HG03108 (cell line): ENCODE measurements around the gene AIF1L.
A peak's percentile ranks its signal among the peaks of the same experiment; 100 is the strongest.
"Not testable (repeated sequence)": the region's sequence is repeated elsewhere in the genome, so short reads cannot be mapped to it uniquely, and the experiment has no call there.

Source experiments
- ATAC-seq: cut with Tn5 transposase; IDR thresholded peaks from one replicate; pipeline ENCODE4 v1.9.1; 2021; ENCODE audit warnings: moderate library complexity; ENCODE audit not compliant: unreplicated experiment

AIF1L gene

DNA sequence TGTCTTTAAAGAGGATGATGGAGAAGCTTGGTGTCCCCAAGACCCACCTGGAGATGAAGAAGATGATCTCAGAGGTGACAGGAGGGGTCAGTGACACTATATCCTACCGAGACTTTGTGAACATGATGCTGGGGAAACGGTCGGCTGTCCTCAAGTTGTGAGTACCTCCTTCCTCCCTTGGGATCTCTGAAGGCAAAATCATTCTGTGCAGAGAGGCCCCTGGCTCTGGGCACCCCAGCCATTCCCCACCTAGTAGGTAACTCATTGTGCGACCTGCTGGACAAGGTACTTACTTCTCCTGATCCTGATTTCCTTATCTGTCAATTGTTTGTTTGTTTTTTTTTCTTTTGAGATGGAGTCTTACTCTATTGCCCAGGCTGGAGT is 21.4 kb downstream of the AIF1L start:
- no peak for ATAC-seq

DNA sequence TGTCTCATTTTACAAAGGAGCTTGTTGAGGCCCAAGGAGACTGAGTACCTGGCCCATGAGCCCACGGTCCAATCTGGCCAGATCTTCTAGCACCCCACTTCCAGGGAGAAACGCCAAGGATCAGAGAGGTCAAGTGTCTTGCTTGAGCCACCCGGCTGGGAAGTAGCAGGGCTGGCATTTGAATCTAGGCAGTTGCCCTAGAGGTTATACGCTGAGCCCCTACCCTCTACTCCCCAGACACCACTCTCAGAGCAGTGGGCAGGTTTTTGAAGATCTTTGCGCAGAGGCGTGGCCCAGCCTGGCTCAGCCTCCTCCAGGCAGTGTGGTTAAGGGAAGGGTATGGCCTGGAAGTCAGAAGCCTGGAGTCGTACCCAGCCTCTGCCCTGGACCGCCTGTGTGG is 23.3 kb downstream of the AIF1L start:
- ATAC-seq: no peak

DNA sequence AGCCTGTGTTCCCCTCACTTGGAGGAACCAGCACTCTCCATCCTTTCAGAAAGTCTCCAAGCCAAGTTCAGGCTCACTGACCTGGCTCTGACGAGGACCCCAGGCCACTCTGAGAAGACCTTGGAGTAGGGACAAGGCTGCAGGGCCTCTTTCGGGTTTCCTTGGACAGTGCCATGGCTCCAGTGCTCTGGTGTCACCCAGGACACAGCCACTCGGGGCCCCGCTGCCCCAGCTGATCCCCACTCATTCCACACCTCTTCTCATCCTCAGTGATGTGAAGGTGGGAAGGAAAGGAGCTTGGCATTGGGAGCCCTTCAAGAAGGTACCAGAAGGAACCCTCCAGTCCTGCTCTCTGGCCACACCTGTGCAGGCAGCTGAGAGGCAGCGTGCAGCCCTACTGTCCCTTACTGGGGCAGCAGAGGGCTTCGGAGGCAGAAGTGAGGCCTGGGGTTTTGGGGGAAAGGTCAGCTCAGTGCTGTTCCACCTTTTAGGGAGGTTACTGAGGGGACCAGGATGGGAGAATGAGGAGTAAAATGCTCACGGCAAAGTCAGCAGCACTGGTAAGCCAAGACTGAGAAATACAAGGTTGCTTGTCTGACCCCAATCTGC is 24.4 kb downstream of the AIF1L start:
- no peak for ATAC-seq

DNA sequence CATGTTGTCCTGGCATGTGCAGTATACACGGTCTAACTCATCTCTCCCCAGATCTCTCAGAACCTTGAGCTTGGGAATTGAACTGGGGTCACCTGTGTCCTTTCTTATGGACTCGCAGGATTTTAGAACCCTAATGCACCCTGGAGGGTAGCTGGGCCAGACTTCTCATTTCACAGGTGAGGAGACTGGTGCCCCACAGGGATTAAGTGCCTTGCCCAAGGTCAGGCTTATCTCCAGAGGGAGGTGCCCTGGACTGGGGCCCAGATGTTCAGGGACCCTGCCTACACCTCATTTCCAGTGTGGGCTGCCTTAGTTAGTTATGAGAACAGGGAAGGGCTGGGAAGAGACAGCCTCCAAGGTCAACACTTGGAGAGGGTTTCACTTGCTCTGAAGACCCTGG is 25.0 kb downstream of the AIF1L start:
- ATAC-seq: no peak

DNA sequence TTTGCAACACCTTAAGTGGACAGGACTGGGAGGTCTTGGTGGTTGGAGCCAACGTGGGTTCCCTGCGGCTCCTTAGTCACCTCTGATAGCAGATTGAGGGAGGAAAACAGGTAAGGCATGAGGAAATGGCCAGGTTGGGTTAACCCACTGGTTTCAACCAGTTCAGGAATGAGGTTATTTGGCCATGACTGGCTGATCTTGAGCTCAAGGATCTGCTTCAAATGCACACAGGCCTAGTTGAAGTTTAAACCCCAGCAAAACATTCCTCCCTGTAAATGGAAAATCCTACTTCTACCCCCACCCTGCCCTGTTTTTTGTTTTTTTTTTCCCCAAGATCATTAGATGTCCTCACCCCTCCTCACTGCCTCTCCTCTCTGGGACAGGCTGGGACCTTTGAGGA is 25.8 kb downstream of the AIF1L start:
- ATAC-seq: no peak

DNA sequence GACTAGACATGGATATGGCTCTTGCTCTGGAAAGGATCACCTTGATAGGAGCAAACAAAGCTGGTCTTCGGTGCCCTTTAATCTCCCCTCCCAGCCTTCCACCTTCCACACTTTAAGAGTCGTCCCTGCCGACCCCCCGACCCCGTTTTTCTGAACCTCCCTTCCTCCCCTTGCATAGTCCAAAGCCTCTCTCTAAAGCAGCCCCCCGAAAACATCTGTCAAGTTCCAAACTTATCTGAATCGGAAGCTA is 28.6 kb downstream of the AIF1L start:
- ATAC-seq: no peak

DNA sequence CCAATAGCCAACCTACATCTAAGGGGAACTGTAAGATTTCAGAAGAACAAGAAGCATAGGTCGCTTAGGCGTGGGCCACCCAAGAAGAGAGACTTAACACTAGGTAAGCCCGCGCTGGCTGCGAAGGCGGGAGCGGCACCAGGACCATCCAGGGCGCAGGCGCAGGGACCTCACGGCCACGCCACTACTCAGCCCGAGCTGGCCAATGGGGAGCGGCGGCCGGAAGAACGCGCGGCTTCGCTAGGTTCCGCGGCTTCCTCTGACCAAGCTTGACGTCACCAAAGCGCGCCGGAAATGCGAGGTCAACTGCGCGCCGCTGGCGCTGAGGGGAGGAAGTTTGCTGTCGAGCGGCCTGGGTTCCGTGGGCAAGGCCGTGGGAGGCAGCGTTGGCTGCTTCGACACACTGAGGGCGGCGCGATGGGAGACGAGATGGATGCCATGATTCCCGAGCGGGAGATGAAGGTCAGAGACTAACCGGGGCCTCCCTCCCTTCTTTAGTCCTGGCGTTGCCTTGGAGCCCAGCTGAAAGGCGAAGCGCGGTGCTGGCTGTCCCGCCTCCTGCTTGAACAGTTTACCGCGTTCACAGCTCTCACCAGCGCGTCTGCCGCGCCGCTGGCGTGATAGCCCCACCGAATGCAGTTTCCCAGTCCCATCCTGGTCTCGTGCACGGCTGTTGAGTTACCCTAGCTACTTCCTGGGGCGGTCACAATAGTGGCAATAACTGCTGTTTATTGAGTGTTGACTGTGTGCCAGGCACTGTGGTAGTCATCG is 29.1 kb downstream of the AIF1L start, which contains the start of gene NUP214:
Gene NUP214, plus strand, starts transcription at position 299 of the 771 bp plus-strand sequence. Its CDS starts 119 bp downstream, at position 418.
- ATAC-seq: peak; percentile 96

DNA sequence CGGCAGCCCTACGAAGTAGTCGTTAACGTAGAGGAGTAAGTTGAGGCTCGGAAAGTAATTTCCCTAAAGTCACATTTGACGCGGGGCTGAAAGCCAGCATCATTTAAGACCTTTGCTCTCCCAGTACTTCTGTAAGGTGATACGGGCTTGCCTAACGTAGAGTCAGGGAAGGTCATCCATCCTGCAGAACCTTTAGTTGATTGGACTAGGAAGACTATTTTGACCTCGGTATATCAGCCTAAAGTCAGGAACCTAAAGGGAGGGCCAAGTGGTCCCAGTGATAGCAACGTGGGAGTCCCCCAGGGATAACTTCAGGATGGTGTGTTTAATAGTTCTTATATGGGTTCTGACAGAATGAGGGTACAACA is 29.7 kb downstream of the AIF1L start:
- ATAC-seq: no peak

DNA sequence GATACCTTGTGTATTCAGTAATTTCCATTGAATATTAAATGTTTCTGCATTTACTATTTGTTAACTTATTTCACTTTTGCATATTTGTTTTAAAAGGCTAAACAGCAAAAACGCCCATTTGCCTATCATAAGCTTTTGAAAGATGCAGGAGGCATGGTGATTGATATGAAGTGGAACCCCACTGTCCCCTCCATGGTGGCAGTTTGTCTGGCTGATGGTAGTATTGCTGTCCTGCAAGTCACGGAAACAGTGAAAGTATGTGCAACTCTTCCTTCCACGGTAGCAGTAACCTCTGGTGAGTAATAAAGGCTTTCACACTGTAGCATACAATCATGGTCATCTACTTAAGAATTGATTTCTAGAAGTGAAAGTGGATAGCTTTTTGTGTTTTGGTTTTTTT is 32.9 kb downstream of the AIF1L start:
- no peak for ATAC-seq

DNA sequence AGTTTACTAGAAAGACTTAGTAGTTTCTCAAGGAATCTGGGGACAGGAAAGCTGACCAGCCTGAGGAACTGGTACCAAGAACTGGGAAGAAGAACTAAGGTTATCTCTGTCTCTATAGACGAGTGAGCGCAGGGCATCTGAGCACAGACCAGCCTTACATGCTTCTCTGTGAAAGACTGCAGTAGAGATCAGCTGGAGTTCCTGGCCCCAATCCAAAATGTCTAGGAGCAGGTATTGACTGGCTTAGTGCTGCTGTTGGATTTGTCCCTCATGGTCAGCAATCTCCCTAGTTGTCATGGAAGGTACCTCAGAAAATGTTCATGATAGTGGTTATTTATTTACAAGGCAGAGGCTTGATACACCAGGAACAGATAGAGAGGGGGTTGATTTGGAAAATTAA is 42.3 kb downstream of the AIF1L start:
- no peak for ATAC-seq

DNA sequence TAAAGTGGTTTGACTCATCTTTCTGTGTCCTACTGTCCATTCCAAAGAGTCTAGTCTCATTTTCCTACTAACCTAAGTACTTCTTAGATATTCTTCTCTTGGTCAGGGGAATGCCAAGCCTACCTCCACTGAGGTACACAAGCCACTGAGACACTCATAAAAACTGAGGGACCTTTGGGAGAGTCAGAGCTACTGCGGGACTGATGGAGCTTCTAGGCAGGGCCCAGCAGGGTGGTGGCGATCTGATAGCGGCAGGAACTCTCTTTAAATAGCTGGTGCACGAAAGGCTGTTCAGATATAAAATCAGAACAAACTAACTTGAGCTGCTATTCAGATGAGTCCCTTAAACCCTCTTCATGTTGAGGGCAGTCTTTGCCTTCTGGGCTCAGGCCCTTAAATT is 43.8 kb downstream of the AIF1L start:
- no peak for ATAC-seq

DNA sequence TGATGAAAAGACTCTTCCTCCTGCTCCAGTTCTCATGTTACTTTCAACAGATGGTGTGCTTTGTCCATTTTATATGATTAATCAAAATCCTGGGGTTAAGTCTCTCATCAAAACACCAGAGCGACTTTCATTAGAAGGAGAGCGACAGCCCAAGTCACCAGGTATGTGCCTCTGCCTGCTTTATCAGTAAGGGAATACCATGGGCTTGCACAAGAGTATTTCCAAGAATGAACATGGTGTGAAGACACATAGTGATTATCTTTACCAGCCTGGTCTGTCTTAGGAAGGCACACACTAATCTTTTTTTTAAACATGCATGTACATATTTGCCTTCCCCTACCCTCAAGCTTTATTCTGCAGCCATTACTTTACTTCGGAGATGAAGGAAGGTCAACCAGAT is 44.2 kb downstream of the AIF1L start:
- no peak for ATAC-seq

DNA sequence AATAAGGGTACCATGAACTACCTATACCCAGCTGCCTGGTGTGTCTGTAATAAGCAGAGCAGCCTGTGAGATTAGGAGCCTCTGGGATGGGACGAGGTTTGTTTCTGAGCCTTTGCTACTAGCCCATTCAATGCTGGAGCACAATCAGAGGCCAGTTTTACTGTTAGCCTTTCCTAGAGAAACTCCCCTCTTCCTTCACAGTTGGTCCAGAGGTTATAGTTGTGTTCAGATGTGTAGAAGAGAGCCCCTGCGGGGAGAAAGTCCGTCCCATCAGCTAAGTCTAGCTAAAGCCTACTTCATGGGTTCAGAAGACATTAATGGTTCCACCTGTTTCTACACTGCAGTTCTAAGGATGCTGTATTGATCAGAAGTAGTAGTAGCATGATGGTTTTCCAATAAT is 45.8 kb downstream of the AIF1L start:
- no peak for ATAC-seq

DNA sequence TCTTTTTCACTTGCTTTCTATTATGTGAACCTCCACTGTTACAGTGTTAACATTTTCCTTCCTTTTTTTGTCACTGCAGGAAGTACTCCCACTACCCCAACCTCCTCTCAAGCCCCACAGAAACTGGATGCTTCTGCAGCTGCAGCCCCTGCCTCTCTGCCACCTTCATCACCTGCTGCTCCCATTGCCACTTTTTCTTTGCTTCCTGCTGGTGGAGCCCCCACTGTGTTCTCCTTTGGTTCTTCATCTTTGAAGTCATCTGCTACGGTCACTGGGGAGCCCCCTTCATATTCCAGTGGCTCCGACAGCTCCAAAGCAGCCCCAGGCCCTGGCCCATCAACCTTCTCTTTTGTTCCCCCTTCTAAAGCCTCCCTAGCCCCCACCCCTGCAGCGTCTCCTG is 47.9 kb downstream of the AIF1L start:
- ATAC-seq: no peak

DNA sequence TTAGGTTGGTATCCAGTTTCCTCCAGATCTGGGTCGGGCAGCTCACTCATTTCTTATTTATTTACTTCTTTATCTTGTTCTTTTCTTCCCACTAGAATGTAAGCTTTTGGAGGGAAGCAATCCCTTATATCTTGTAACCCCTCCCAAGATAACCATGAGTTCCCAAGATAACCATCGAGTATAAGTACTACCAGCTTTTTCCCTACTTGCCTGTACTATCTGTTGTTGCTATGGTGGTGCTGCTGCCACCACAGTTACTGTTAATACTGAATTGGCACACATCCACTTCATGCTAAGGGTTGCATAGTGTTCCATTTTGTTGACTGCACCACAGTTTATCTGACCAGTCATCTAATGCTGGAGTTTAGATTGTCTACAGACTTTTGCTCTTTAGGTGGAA is 48.9 kb downstream of the AIF1L start:
- ATAC-seq: no peak

DNA sequence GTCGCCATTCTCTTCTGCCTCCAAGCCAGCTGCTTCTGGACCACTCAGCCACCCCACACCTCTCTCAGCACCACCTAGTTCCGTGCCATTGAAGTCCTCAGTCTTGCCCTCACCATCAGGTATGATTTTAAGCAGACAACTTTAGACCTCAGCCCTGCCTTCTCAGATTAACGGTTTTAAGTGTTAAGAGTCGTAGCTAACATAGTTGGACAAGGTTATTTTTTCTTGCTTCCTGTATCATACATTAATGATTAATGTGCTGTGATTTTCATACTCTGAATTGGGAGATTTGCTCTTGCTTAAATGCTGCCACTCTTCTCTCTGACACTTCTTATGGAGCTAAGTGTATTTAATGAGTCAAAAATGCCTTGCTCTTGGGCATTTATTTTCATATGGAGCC is 49.9 kb downstream of the AIF1L start:
- ATAC-seq: no peak

DNA sequence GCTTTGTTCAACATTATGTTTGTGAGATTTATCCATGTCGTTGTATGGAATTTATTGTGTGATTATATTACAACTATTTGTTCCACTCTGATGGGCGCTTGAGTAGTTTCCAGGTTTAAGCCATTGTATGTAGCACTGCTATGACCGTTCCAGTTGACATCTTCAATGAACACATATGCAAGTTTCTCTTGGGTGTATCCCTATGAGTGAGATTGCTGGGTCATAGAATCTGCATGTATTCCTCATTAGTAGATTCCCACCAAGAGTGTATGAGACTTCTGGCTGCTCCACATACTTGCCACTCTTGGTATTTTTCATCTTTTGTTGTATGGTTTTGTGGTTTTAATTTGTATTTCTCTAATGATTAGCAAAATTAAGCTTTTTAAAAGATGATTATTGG is 51.9 kb downstream of the AIF1L start:
- no peak for ATAC-seq

DNA sequence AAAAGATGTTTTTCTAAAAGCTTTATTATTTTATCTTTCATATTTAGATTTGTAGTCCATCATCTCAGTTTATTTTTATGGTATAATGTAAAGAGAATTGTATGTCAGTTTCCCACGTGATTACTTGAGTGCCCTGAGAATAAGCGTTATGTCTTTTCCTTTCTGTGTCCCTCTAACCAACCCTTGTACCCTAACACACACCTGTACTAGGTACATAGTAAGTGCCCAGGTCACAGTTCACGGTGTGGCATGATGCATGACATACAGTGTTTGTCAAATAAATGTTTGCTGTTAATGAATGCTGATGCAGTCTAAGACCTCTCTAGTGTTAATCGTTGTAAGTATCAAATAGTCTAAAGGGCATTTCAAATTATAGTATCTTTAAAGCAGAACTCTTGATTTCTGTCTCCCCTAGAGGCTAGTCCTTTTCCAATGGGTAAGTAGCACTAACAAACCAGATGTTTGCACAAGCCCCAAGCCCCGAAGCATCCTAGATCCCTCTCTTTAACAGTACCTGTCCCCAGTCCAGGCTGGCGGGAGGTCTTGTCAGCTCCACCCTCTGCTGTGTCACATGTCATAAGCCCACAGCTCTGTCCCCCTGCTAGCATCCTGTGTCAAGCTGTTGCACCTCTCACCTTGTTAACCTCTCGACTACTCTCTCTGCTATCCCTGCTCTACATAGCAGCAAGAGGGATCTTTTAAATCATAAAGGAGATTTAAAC is 52.8 kb downstream of the AIF1L start:
- ATAC-seq: no peak

DNA sequence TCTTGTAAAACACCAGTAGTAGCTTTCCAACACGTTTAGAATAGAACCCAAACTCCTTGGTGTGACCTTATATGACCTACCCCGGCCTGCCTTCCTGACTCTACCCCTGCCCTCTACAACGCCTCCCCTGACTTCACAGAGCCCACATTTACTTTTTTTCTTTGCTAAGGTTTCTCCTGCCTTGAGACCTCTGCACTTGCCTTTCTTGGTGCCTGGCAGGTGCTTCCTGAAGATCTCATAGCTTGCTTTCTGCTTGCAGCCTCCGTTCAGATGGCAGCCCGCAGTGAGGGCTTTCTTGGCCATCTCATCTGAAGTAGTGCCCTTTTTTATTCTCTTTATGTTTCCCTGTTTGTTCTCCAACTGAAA is 53.3 kb downstream of the AIF1L start:
- no peak for ATAC-seq

DNA sequence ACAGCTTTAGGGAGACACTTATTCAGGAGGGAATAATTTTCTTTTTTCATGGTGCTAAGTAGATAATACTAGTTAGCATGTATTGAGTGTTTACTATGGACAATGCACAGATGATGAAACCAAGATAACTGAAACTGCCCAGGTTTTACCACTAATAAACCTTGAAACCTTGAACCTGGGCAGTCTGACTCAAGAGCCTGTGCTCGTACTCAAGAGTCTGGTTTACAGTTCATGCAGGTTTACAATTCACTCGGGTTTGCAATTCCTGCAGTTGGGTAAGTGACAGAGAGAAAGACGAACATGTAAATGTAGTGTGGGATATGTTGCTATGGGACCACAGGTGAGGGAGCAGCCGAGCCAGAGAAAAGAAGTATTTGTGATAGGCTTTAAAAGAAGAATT is 57.3 kb downstream of the AIF1L start:
- no peak for ATAC-seq

DNA sequence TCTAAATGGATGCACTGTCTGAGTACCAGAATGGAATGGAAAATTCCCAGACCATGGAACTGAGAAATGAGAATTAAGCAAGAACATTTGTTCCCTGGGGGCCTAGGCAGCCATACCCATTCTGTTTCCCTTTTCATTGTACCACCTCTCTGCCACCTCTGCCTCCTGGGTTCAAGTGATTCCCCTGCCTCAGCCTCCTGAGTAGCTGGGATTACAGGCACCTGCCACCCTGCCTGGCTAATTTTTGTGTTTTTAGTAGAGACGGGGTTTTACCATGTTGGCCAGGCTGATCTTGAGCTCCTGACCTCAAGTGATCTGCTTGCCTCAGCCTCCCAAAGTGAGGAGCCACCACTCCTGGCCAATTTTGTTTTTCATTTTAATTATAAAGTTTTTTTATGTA is 62.3 kb downstream of the AIF1L start:
- ATAC-seq: not testable (repeated sequence)

DNA sequence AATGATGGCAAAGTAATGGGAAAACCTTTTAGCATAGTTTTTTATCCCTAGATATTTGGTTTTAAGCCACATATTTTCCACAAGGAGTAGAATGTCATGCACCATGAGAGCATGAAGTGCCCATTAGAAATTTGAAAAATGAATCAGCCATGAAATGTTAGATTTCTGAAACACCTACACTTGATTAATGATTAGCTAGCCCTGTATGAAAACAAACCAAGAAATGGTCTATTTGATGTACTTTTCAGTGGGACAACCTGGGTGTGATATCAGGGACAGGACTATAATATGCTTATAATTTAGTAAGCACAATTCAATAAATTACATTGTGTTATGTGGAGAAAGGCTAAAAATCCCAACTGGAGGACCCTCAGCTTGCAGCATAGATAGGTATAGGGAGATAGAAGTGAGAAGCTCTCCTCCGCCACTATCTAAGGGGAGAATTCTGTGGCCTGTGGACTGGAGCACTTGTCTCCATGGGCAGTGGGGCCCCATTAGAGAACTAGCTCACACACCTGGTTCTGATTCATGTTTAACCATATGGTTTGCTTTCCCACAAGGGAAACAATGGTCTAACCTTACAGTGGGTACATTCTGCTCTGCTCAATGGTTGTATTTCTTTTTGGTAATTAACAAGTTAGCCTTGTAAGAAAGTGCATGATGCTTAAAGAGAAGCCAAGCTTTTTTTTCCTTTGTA is 64.2 kb downstream of the AIF1L start:
- ATAC-seq: no peak
